Heart left ventricle (tissue), 13 donors: ENCODE measurements around the gene MCM8.

Experiments
- CTCF ChIP-seq, 12 donors: fragments of 200-600 bp; sonication (generic) in 4 of 12; IDR thresholded peaks; one replicate each; pipeline versions ENCODE4 v1.5.0 to v1.8.0; 2018 to 2022; ENCODE audit warnings: antibody characterized with exemption in 12 of 12, mild to moderate bottlenecking in 5 of 12
- POLR2A ChIP-seq, 2 donors: fragments of 450-650 bp; IDR thresholded peaks; one replicate each; pipeline ENCODE4 v1.6.1; 2017; ENCODE audit warnings: antibody characterized with exemption in 2 of 2, mild to moderate bottlenecking in 2 of 2, moderate library complexity in 2 of 2
- donor health status: ischemic (EF 13 %, LVEDD 7.1; RV severe dilation, severe dysfunction).
- donor health status: DM: no; HTN: yes; CAD: no.
- donor health status: DM: no; HTN: no; CAD: no.
- donor health status: ischemic (EF 25% LVEDD 6.9; RV normal size, moderate dysfunction).
- donor health status: ischemic (EF 25% LVEDD 5.7; RV mildly dilated, moderate dysfunction).
- donor health status: ischemic (EF 35%, LVEDD 5.7; RV mildly dilated, moderate dysfunction).
- donor health status: nonischemic (EF 11% LVEDD 7.7; RV severe dilation, severe dysfunction).
- donor health status: DM: yes; HTN: yes; CAD: no.
- donor health status: PGD.
- donor health status: ischemic (EF 29% LVEDD 5.4; RV normal size, mild dysfunction).
- donor health status: nonischemic (EF 23%, LVEDD 6.1; RV moderate dilation, normal function).

GRCh38 chr20:6012179-6012578, 61.7 kb downstream of the MCM8 start:
- no peak for TF ChIP-seq CTCF (IDR thresholded peaks at IDR 0.05)
- TF ChIP-seq POLR2A (IDR thresholded peaks at IDR 0.05), result no peak
